ENCODE data around the gene FTCD.
A peak's percentile ranks its signal among the peaks of the same experiment; 100 is the strongest.

The FTCD gene

GRCh38 chr21:46095814-46096595 is 59.4 kb downstream of the FTCD start:
- no peak overlapping the region for H3K4me3 ChIP-seq (ENCODE audit: low read depth, low read length)
- TF ChIP-seq CTCF (IDR thresholded peaks at IDR 0.05; ENCODE audit: insufficient read depth, low read length, missing control alignments): no peak
- CTCF ChIA-PET: interaction anchor here (0.8 to 6.9 kb wide), 3 partner anchors 115 to 124 kb away, joined by 3 to 63 read pairs (median 3); partner anchors contain the start of gene COL6A1
- POLR2A ChIA-PET: no interaction called here
- DNase-seq (ENCODE audit: low read depth, low spot score): no peak

GRCh38 chr21:46095083-46095719 is 60.2 kb downstream of the FTCD start:
- H3K4me3 ChIP-seq (ENCODE audit: low read depth, low read length): no peak overlapping the region
- ChIA-PET CTCF (interaction anchor here (1.3 to 6.9 kb wide), 2 partner anchors 28 to 124 kb away, joined by 3 to 63 read pairs; no protein-coding TSS in a partner anchor), POLR2A (interaction anchor here (0.7 kb wide), 1 partner anchor 16 kb away, joined by 4 read pairs; no protein-coding TSS in a partner anchor)
- no peak for TF ChIP-seq CTCF (IDR thresholded peaks at IDR 0.05; ENCODE audit: insufficient read depth, low read length, missing control alignments)
- DNase-seq (ENCODE audit: low read depth, low spot score): no peak

GRCh38 chr21:46094401-46095082 is 60.8 kb downstream of the FTCD start:
- CTCF ChIA-PET: interaction anchor here (1.3 to 6.9 kb wide), 2 partner anchors 27 to 123 kb away, joined by 3 to 63 read pairs; no protein-coding TSS in a partner anchor
- TF ChIP-seq CTCF (IDR thresholded peaks at IDR 0.05; ENCODE audit: insufficient read depth, low read length, missing control alignments): no peak
- no peak for DNase-seq (ENCODE audit: low read depth, low spot score)
- H3K4me3 ChIP-seq (ENCODE audit: low read depth, low read length): no peak overlapping the region
- POLR2A ChIA-PET: interaction anchor here (0.7 kb wide), 1 partner anchor 15 kb away, joined by 4 read pairs; no protein-coding TSS in a partner anchor

GRCh38 chr21:46093668-46094400 is 61.5 kb downstream of the FTCD start:
- CTCF ChIA-PET: interaction anchor here (1.3 to 2.4 kb wide), 2 partner anchors 27 to 121 kb away, joined by 3 to 14 read pairs; no protein-coding TSS in a partner anchor
- POLR2A ChIA-PET: interaction anchor here (2.0 kb wide), 1 partner anchor 10 kb away, joined by 22 read pairs; no protein-coding TSS in a partner anchor
- DNase-seq (ENCODE audit: low read depth, low spot score): no peak
- no peak for TF ChIP-seq CTCF (IDR thresholded peaks at IDR 0.05; ENCODE audit: insufficient read depth, low read length, missing control alignments)
- no peak overlapping the region for H3K4me3 ChIP-seq (ENCODE audit: low read depth, low read length)

GRCh38 chr21:46092811-46093667 is 62.3 kb downstream of the FTCD start:
- POLR2A ChIA-PET: interaction anchor here (0.7 to 2.0 kb wide), 19 partner anchors 10 to 121 kb away, joined by 3 to 22 read pairs (median 4); partner anchors contain the start of gene COL6A1
- H3K4me3 ChIP-seq (ENCODE audit: low read depth, low read length): peak overlapping the region; percentile 3; the same call in 1 of the 2 replicates
- CTCF ChIA-PET: interaction anchor here (1.1 to 2.4 kb wide), 4 partner anchors 9 to 120 kb away, joined by 3 to 14 read pairs (median 3); no protein-coding TSS in a partner anchor
- no peak for DNase-seq (ENCODE audit: low read depth, low spot score)
- peak; percentile 26 for TF ChIP-seq CTCF (IDR thresholded peaks at IDR 0.05; ENCODE audit: insufficient read depth, low read length, missing control alignments)
